Fibroblast of the conjunctiva (primary cell): Measurements from ENCODE around the gene NOP9.
A peak's percentile ranks its signal among the peaks of the same experiment; 100 is the strongest.

Source experiments
- DNase-seq: peaks from one replicate; pipeline ENCODE4 v3.0.0-alpha.2; 2010; ENCODE audit warnings: low read depth

NOP9 gene

DNA sequence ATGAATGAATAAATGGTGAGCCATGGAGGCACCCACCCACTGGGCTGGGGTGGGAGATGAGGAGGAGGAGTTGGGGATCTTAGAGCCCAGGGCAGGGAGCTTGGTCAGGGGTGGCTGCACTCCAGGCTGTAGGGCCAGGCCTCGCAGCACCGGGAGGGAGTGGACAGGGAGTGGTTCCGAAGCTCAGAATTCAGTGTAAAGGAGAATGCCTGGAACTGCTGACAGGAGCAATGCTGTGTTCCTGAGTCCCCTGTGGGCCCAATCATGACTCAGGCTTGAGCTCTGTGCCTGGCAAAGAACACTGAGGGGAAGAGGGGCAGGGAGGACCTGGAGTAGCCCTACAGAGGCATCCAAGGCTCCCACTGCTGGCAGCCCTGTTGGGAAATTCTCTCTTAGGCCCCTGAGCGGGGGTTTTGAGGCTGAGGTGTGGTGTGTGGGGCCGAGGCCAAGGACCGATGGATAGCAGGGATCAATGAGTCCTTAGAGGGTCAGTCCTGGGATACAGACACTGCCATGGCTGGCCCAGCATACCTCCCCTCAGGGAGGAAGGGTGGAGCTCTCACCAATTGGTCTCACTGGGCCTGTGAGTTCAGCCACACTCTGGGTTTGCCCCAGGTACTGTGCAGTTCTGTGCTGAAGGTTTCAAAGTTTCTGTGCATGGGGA is 18.7 kb upstream of the NOP9 start:
- no peak for DNase-seq

DNA sequence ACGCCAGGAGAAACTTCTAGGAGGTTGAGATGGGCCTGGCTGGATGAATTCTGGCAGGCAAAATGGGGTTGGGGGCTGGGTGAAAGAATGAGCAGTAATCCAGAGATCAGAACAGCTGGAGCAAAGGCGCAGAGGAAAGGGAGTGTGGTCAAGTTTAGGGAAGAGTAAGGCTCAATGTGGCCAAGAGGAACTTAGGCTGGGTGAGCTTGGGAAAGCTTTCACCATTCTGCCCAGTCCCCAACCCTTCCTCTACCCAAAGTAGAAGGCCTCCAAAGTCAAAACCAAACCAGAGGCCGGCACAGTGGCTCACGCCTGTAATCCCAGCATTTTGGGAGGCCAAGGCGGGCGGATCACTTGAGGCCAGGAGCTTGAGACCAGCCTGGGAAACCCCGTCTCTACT is 18.0 kb upstream of the NOP9 start:
- no peak for DNase-seq

DNA sequence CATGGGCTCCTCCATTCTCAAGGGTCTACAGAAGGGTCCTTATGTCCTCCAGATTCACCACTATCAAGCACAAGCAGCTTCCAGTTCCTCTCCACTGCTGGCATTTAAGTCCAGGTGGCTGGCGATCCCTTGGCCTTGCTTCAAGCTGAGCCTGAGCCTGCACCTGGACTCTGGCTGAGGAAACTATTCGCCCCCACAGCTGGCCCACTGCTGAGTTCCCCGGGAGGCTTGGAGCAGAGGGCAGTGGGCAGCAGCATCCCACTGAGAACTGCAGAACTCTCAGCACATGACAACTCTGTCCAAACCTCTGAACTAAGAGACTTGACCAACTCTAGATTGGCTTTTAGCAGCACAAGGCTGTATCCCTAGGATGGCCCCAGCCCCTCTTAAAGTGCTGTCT is 16.9 kb upstream of the NOP9 start:
- no peak for DNase-seq

DNA sequence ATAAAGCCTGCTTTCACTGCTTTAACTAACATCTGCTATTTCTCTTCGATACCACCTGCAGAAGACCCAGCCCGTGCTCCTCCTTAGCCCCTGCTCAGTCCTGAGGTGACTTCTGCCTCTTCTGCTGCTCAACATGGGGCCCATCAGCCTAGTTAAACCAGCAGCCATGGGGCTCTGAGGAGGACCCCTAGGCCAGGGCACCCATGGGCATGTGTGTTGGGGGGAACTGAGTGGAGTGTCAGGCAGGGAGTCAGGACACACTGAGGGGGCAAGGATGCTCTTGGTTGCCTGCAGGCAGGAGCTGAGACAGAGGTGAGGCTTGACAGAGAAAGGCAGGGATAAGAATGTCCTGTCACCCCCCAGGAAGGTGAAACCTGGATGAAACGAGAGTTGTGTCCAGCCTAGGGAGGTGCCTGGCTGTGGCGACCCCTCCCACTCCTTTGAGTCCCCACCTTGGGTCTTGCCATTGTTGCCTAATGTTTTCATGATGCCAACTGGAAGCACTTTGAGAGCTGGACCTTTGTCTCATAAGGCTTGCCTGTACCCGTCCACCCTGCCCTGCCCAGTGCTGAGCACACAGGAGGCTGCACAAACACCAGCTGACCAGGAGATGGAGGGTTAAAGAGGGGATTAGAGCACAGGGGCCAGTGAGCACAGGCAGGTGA is 15.7 kb upstream of the NOP9 start:
- no peak for DNase-seq

DNA sequence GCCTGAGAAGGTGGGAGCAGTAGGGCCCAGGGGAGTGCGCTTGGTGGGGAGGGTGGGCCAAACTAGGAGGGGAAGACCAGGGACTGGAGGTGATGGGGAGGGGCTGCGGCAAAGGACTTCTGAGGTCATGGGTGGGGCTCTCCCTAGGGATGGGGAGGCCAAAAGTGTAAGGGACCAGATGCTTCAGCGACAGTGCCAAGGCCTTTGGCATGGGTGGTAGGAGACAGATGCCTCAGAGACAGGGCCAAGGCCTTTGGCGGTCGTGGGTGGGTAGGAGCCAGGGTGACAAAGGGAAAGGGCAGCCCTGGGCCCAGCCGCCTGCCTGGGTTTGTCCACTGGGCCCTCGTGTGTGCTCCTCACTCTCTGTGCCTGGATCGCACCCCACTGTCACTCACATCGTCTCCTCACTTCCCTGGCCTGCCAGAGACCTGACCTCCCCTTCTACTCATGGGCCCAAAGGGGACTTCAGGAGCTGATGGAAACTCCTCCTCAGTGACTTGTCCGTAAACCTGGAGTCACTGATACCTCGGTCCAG is 15.1 kb upstream of the NOP9 start:
- DNase-seq, result no peak

DNA sequence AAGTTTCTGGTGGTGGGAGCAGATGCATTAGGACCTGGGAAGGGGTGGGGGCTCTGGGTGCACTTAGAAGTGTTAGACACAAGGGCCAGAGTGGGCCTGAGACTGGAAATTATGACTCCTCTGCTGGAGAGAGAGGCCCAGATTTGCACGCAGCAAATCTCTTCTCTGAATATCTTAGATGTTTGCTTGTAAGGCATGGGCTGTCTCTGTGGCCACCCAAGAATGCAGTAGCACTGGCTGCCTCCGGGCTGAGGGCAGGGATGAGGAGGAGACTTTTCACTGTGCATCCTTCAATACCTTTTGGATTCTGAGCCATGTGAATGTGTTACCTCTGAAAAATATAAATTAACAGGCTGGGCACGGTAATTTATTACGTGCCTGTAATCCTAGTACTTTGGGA is 14.3 kb upstream of the NOP9 start:
- DNase-seq, result no peak

DNA sequence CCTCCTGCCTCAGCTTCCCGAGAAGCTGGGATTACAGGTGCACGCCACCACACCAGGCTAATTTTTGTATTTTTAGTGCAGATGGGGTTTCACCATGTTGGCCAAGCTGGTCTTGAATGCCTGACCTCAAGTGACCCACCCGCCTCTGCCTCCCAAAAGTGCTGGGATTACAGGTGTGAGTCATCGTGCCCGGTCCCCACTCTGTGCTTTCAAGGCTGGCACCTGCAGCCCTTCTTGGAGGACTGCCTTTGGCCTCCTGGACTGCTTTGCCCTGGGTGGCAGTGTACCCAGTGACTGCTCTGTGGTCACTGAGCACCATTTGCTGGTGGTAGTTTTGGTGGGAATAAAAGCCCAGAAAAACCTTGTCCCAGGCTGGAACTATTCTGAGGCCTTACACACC is 12.7 kb upstream of the NOP9 start:
- DNase-seq, result no peak

DNA sequence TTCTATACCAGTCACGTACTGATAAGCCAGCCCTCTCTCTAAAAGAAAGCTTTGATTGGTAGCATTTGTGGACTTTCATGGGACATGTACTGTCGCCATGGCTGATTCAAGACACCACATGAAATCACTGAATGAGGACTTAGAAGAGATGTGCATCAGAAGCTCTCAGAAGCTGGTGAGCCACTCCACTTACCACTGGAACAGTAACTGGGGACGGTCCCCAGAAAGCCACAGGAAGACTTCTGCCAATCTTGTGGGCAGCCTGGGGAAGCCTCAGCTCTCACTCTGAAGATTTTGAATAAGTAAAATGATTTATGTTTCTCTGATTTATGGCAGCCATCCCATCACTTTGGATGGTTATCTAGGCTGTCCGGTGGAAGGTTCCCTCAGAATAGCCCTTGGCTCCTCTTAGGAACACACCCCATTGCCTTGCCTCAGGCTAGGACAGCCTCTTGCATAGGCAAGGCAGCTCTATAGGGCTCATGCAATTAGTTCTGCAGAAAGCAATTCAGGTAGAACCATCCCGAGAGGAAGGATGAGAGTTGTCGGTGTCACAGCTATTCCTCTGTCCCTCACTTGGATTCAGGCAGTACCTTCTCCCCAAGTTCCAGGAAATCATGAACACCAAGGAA is 9.9 kb upstream of the NOP9 start:
- no peak for DNase-seq

DNA sequence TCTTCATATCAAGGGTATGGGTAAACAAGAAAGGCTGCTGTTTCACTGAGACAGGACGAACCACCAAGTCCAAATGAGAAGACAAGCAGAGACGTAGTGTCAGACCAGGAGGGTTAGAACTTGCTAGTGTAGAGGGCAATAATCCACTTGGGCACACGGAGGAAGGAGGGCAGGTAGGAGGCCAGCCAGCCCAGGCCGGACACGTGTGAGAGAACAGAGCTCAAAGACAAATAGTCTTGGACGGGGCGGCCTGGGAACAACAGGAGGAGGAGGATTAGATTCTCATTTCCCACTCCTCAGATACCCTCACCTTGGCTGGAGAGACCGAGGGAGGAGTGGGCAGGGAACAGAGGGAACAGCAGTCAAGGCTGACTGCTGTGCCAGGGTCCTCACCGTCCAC is 8.9 kb upstream of the NOP9 start:
- no peak for DNase-seq

DNA sequence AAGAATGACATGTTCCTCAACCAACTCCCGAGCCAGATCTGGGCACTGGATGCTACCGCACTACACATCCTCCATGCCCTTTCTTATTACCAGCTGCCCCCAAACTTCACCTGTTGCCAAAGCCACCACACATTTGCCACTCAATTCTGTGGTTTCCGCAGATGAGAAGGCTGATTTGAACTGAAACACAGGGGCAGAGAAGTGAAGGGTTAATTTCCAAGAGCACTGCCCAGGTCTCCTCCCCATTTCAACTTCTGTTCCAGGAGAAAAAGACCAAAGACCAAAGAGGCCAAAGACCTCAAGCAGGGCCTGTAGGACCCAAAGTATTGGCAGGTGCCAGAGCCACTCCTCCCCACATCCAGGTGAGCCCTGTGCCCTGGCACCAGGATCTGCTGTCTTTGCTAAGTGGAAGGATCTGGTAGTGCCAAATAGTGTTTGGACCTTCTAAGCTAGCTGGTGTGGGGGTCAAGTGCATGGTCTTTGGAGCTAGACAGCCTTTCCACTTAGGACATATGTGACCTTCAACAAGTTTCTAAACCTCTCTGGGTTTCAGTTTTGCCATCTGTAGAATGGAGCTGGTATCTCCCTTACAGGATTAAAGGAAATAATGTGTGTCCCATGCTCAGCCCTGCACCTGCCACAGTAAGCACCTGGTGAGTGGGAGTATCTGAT is 8.1 kb upstream of the NOP9 start:
- DNase-seq, result no peak

DNA sequence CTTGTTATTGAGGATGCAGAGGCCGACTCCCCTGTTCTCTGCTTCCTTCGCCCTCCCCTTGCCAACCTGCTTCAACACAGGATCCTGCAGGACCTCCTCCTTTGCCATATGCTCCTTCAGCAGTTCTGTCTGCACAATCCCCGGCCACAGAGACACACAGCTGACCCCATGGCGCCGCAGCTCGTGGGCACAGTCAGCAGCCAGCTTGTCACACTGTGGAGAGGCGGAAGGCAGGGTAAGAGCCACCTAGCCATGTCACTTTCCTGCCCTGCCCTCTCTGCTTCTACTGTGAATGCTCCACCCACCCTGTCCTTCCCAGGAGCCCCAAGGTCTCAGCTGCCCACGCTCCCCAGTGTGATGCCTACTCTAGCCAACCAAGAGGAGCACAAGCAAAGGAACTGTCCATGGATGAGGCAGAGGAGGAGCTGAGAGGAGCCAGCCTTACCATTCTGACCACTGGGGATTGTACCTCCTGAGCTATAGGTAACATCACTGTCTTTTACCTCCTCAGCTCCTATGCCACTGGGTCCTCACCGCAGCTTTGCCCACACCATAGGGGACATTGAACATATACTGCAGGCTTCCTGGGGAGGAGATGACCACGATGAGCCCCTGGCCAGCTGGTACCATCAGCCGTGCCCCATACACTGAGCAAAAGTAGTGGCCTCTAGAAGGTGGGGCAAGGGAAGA is 7.4 kb upstream of the NOP9 start:
- no peak for DNase-seq

DNA sequence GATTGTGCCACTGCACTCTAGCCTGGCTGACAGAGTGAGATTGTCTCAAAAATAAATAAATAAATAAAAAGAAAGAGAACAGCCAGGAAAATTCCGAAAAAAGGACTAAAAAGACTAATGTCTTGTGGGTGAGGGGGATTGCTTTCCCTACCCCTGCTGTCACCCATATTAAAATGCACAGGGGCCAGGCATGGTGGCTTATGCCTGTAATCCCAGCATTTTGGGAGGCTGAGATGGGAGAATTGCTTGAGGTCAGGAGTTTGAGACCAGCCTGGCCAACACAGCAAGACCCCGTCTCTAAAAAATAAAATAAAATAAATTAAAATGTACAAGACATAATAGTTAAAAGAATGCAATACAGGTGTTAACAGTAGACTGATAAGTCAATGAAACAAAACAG is 6.1 kb upstream of the NOP9 start:
- DNase-seq, result no peak

DNA sequence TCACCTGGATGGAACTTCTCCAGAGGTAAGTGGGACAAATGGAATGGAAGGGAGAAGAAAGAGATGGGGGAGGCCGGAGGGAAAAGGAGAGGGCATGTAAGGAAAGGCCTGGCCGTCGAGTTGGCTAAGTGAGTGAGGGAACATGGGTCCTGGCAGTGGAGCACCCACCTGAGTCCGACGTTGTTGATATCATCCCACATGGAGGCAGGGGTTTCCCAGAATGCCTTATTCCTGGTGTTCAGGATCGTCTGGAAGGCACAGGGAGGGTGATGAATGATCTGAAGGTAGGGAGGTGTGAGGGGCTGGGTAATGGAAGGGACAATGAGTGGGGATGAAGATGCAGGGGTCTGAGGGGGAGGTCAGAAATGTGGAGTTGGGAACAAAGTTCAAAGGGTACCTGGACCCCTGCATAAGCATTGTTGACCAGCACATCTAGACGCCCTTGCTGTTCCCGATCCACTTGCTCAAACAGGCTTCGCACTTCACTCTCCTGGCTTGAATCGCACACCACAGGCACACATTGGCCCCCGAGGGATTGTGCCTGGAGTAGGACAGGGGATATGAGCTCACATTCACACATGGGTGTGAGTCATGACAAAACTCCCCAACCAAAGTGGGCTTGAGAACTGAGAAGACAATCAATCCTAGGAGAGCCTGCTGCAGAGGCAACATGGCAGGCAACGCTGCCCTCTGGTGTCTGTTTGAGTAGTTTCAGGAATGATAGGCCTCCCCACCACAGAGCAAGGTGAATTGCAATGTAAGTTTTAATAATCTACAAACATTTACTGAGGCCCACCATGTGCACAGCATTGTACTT is 3.1 kb upstream of the NOP9 start:
- DNase-seq, result peak; percentile 87

DNA sequence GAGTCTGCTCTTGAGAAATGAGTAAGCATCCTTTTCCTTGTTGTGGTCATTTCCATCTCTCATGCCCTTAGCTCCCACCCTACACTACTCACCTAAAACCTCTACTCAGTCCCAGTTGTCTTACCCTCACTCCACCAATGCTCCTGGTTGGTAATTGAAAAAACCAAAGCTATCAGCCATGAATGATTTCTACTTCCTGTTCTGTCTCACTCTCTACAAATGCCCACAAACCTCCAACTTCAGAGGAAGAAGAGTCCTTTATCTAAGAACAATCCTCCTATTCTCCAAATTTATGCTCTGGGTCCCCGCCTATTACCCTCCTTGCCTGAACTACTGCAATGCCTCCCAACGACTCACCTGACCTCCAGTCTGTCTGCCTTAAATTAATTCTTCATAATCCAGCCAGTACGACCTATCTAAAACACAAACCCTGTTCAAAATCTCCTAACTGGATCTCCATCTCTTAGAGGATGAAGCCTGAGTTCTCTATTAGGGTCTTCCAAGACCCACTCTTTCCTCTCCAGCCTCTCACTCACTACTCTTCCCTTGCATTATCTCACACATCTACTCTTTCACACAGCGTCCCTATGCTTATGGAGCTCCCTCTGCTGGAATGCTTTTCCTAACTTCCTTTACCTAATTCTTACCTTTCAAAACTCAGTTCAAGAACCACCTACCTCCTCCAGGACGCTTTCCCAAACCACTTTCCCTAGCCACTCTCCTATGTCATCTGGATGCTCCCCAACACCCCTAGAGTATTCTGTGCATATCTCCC is 2.3 kb upstream of the NOP9 start:
- DNase-seq, result no peak

DNA sequence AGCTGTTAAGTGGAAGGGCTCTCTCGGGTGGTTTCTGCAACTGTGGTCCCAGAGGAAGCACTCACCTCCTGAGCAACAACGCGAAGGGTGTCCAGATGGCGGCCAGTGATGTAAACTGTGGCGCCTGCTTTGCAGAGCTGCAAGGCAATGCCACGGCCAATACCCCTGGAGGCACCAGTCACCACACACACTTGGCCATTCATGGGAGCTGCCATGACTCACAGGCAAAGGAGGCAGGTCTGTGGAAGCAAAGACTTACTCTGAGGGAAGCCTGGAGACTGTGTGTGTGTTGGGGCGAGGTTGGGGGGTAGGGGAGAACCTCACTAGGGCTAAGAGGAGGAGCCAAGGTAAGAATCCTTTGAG is 777 bp upstream of the NOP9 start:
- DNase-seq, result no peak

DNA sequence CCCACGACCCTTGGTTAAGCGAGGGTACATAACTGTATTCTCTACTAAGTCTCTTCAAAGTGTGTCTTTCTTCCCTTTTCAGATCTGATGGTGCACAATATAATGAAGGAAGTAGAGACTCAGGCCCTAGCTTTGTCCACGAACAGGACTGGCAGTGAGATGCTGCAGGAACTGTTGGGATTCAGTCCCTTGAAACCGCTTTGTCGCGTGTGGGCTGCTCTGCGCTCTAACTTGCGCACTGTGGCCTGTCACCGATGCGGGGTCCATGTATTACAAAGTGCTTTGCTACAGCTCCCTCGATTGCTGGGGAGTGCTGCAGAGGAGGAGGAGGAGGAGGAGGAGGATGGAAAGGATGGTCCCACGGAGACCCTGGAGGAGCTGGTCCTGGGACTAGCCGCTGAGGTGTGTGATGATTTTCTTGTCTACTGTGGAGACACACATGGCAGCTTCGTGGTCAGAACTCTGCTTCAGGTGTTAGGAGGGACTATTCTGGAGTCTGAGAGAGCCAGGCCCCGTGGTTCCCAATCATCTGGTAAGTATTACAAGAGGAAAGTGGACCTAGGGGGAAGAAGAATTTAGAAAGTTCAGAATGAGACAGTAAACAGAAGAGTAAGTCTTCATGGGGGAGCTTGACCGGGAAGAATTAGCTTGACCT is 803 bp downstream of the NOP9 start:
- DNase-seq, result no peak

DNA sequence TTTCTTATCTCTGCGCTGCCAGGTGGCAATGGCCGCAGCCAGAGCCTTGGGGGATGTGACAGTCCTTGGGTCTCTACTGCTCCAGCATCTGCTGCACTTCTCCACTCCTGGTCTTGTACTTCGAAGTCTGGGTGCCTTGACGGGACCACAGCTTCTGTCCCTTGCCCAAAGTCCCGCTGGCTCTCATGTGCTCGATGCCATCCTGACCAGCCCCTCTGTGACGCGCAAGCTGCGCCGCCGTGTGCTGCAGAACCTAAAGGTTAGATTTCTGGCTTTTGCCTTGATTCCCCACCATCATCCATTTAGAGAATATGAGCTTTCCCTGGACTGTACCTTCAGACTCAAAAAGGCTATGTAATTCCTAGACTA is 4.4 kb downstream of the NOP9 start:
- DNase-seq, result no peak

DNA sequence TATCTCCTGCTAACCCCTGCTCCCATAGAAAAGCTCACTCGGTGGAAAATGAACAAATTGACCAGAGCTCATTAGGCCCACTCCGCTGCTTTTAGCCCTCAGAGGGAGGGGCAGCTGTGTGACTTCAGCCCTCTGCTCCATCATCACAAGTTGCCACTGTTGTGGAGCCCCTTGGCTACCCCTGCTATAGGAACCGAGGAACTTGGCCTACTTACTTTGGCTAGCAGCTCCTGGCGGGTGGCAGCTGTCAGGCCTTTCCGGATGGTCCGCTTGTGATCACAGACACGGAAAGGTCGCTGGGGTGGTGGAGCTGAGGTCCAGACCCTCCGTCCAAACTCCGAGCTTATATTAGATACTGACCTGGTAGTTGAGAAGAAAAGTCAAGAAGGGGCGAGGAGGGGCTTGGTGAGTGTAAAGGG is 7.5 kb downstream of the NOP9 start:
- DNase-seq, result no peak

DNA sequence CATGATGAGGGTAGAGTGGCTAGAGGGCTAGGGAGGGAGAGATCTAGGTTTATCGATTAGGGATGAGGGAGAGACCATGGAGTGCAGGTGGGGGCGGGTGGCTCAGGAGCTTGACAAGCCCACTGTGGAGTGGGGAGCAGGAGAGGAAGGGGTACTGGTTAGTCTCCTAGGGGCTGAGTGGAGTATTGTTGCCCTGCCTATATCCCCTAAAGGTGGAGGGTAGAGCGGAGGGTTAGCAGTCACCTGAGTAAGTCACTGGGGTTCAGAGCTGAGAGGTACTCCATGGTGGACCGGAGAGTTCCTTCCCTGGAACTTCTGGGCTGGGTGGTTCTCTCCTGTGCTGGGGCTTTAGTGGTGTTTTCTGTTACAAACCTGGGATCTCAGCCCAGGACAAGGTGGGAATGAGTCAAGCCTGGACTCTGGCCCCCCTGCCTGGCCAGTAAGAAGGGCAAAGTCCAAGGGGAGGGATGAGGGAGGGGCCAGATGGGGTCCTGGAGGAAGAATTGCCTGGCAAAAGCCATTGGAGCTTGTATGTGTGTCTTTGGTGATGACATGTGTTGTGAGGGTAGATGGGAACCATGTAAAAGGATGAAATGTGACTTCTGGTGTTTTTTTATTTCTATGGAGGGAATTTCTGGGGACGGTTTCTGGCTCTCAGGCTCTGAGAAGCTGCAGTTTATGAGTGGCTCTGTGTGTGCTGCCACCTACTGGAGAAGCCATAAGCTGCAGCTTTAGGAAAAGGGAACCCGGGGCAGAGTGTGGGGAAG is 8.1 kb downstream of the NOP9 start, which contains the start of gene CIDEB:
Gene CIDEB (minus strand): TSS at position 403 of the 767 bp plus-strand sequence. CDS start 119 bp downstream, at position 284.
- DNase-seq, result no peak
